GM12872 (cell line): ENCODE data around the gene PELI3.

Source experiments
- TF ChIP-seq, protein P1 (sequence below): IDR thresholded peaks from 3 replicates; pipeline ENCODE4 v1.5.1; 2011; ENCODE audit warnings: low read depth, mild to moderate bottlenecking, low read length, moderate library complexity; ENCODE audit not compliant: insufficient read depth

The PELI3 gene, protein sequence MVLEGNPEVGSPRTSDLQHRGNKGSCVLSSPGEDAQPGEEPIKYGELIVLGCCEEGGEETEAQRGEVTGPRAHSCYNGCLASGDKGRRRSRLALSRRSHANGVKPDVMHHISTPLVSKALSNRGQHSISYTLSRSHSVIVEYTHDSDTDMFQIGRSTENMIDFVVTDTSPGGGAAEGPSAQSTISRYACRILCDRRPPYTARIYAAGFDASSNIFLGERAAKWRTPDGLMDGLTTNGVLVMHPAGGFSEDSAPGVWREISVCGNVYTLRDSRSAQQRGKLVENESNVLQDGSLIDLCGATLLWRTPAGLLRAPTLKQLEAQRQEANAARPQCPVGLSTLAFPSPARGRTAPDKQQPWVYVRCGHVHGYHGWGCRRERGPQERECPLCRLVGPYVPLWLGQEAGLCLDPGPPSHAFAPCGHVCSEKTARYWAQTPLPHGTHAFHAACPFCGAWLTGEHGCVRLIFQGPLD

GRCh38 chr11:66466225-66467033, at the start of gene PELI3:
Gene PELI3 (plus strand): TSS chr11:66466905. CDS start chr11:66468129, 1,224 bp downstream.
- TF ChIP-seq, protein P1, sequence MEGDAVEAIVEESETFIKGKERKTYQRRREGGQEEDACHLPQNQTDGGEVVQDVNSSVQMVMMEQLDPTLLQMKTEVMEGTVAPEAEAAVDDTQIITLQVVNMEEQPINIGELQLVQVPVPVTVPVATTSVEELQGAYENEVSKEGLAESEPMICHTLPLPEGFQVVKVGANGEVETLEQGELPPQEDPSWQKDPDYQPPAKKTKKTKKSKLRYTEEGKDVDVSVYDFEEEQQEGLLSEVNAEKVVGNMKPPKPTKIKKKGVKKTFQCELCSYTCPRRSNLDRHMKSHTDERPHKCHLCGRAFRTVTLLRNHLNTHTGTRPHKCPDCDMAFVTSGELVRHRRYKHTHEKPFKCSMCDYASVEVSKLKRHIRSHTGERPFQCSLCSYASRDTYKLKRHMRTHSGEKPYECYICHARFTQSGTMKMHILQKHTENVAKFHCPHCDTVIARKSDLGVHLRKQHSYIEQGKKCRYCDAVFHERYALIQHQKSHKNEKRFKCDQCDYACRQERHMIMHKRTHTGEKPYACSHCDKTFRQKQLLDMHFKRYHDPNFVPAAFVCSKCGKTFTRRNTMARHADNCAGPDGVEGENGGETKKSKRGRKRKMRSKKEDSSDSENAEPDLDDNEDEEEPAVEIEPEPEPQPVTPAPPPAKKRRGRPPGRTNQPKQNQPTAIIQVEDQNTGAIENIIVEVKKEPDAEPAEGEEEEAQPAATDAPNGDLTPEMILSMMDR = no peak

- TF ChIP-seq, protein P1 = no peak
These were observed 49.7 kb upstream of the PELI3 start for GRCh38 chr11:66417000-66417399.

DNA sequence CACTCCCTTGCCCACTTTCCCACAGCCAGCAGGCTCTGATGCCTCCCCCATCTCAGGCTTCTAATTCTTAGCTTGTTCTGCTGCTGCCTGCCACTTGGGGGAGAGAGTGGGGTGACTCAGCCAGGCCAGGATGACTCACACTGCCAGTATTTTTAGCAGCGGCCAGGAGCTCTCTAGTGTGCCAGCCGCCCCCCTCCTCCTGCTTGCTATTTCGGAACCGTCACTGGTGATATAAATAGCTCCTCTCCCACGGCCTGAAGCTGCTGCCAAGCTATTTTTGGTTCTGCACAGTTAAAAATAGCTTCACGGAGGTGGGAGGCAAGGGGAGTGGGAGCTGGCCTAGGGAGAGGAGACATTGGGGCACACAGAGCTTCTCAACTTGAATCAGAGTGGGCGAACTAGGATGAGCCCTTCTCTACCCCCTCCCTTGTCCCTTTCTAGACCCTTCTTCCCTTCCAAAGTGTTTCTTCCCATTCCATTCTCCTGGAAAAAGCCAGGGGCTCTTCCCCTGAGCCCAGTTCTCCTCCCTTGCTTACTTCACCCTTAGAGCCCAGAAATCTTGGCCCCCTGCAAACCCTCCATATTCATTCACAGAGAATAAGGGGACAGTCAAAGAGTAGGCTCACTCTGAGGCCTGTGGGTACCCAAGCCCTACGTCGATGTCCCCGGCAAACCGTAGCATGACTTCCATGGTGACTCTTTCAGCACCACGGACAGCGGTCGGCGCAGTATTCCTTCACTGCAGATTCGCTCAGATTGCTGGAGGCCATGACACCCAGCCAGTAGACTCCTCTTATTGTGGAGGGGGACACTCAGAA, 48.3 kb upstream of the PELI3 start:
- TF ChIP-seq, protein P1 = peak; percentile 45

- TF ChIP-seq, protein P1 = no peak
These were observed 47.8 kb upstream of the PELI3 start for GRCh38 chr11:66418986-66419308.

DNA sequence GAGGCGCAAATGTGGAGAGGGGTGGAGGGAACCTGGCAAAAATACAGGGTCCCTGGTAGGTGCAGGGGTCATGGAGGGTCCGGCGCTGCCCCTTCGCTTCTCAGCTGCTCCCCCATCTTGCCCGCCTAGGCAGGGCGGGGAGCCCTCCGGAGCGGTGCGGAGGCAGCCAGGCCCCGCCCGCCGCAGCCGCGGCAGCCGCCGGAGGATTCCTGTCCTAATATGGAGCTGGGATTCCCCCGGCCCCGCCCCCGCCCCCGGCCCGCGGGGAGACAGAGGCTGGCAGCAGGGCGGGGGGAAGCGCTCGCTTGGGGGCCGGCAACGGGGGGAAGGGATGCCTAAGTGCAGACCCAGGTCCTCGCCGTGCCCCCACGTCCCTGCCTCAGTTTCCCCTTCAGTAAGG, 46.9 kb upstream of the PELI3 start:
- TF ChIP-seq, protein P1 = no peak

- TF ChIP-seq, protein P1 = no peak
These were observed 45.8 kb upstream of the PELI3 start, which contains the start of gene NPAS4 for GRCh38 chr11:66420671-66421476. Gene NPAS4 (plus strand): TSS chr11:66421035. CDS start chr11:66421180, 145 bp downstream.
